ENCODE results near the gene ZNF552.
A peak's percentile ranks its signal among the peaks of the same experiment; 100 is the strongest.
"Not testable (repeated sequence)": the region's sequence is repeated elsewhere in the genome, so short reads cannot be mapped to it uniquely, and the experiment has no call there.

DNA sequence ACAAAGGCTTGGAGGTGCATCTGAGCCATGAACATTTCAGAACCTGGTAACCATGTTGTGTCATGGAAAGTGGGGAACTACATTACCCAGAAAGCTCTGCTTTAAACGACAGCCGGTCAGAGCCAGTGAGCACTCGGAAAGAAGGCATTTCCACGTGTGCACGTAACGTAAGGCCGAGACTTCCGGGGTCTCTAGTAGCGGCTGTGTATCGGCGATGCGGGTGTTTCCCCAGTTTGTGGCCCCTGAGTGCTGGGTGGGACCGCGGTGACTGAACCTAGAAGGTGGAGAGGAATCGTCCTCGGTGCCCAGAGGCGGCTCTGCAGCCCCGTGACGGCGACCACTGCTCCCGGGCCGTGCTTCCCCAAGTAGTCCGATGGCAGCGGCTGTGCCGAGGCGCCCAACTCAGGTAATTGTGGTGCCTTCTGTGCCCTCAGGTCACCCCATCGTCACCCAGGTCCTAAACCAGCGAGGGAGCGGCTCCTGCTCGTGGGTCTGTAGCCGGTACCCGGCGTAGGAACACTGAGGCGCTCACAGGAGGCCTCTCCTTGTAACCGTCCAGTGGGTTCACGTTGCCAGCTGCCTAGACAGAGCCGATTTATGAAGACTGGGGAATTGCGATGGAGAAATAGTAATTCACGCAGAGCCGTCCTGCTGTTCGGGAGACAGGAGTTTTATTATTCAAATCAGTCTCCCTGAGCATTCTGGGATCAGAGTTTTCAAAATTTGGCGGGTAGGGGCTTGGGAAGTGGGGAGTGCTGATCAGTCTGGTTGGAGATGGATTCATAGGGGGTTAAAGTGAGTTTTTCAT is 35.2 kb upstream of the ZNF552 start, which contains the start of gene ZNF587:
- peak; percentile 80 for TF ChIP-seq POLR2A (IDR thresholded peaks at IDR 0.05; ENCODE audit: low read depth, low read length)
- not testable (repeated sequence) for TF ChIP-seq TAF1 (IDR thresholded peaks at IDR 0.05; ENCODE audit: borderline replicate concordance, low read depth, low read length)
